SKM-1 treated with dmso at 0.1 percent for 144 hours (cell line): Measurements from ENCODE around the gene NELFB.
"Not testable (repeated sequence)": the region's sequence is repeated elsewhere in the genome, so short reads cannot be mapped to it uniquely, and the experiment has no call there.

Experiments
- DNase-seq: peaks from one replicate; lab custom pipeline; 2025; ENCODE audit not compliant: unreplicated experiment; lab: John Stamatoyannopoulos, UW

Gene NELFB

DNA sequence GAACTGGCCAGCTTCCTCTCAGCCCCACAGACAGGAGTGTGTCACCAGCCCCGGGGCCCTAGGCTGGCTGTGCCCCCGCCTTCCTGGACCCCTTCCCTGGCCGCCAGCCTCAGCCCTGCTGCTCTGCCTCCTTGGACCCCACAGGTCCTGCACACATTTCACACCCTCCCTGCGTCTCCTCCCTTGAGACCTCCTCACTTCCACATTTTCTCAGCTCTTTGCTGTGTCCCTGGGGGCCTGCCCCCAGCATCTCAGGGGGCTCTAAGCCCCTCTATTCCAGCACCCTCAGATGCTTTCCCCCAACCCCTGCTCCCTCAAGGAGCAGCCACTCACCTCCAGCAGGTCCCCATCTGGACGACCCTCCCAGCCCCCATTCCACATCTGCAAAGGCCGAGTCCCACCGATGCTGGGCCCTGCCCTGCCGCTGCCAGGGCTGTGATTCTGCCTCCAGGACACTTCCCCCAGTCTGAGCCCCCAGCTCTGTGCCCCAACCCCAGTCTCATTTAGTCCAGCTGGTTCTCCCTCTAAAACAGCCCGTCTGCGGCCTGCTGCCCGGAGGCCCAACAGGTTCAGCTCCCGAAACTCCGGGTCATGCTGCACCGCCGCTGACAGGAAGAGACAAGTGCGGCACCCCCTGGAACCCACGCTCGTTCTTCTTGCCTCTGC lies 20.2 kb upstream of the NELFB start:
- no peak for DNase-seq

DNA sequence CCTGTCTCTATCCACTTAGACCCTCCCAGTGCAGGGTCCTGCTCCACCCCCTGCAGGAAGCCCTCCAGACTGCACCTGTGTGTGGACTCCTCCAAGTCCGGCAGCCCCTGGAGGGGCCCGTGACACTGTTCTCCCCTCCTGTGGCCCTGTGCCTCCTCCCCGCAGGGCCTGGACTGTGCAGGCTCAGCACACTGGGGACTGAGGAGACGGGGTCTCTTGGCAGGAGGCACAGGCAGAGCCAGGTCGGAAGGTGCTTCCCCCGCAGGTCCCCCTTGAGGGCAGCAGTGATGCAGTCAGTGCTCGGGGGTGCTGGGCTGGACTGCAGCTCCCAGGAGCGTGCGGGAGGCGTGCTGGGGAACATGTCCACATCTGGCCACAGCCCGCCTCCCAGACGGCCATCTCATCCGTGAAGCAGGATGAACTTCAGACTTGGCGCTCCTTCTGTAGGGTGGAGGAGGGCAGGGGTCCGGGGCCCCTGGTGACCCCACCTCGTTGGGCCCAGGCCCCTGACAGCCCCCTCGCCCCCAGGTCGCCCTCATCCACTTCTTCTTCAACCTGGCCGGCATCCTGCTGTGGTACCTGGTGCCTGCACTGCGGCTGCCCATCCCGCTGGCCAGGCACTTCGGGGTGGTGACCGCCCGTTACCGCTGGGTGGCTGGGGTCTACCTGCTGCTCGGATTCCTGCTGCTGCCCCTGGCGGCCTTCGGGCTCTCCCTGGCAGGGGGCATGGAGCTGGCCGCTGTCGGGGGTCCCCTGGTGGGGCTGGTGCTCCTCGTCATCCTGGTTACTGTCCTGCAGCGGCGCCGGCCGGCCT lies 19.5 kb upstream of the NELFB start:
- DNase-seq, result no peak

DNA sequence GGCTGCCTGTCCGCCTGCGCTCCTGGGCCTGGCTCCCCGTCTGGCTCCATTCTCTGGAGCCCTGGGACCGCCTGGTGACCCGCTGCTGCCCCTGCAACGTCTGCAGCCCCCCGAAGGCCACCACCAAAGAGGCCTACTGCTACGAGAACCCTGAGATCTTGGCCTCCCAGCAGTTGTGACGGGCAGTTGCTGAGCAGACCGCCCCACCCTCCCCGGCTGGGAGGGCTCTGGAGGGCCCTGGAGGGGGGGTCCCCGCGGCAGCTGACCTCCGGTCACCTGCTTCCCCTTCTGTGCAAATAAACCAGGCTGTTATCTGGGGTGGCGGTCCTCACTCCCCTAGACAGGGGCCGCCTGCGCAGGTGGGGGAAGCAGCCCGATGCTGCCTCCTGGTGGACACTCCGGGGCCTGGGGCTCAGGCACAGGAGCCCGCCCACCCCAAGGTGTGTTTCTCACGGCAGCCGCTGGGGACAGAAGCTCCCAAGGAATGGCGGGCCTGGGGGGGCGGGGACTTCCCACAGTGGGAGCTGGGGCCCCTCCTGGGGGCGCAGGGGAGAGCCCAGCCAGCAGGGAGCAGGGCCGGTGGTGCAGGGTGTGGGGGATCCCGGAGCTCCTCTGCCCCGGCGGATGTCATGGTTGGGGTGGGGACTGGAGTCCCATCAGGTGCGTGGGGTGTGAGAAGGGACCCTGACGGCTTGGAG lies 18.7 kb upstream of the NELFB start:
- peak; percentile 77 for DNase-seq

DNA sequence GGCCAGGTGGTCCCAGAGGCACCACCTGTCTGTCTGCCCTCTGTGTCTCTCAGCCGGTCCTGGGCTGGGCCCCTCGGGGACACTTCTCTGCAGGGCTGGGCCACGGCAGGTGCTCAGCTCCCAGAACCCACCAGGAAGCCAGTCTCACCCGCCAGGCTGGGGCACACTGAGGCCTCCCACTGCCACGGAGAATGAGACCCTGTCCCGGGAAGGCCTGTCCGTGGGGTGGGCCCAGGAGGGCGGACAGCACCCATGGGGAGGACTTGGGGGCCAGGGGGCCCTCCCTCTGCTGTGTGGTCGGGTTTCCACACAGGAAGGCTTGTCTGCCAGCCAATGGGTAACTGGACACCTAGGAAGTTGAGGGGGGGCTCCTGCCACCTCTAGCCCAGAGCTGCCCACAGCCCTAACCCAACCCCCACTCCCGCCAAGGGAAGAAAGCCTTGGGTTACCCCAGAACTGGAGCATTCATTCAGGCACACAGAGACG lies 18.1 kb upstream of the NELFB start:
- no peak for DNase-seq

DNA sequence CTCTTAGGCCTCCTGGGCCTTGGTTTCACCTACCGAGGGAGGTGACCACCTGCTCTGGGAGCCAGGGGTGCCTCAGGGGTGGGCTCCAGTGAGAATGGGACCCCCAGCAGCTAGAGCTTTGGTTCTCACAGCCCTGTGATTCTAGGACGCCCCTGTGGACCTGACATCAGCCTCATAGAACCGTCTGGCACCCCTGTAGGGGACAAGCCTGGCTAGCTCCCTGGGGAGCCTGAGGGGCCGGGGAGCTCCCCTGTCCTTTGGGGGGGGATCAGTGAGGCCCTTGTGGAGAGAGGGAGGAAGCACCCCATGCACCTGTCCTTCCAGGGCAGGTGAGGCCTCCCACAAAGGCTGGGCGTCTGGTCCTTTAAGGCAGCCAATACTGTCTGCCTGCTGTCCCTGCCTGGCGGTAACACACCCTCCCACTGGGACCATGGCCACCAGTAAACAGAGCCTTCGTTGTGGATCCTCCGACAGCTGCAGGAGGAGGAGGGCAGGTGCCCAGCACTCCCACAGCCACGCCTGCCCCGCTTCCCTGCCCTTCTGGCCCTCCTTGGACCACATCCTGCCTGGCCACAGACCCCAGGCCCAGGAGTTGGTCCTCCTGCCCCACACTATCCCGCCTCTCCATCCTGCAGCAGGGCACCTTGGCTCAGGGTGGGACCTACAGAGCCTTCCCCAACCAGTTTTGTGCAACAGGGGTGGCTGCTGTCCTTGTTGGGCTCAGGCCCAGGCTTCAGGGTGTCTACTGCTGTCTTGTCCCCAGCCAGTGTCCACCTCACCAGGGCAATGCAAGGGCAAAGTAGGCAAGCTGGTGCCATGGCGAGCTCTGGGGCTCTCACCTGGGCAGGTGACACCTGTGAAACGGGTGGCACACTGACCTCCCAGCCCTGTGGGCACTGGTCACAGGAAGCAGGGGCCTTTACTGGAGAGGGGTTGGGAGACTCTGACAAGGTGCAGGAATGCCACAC lies 17.1 kb upstream of the NELFB start:
- no peak for DNase-seq

DNA sequence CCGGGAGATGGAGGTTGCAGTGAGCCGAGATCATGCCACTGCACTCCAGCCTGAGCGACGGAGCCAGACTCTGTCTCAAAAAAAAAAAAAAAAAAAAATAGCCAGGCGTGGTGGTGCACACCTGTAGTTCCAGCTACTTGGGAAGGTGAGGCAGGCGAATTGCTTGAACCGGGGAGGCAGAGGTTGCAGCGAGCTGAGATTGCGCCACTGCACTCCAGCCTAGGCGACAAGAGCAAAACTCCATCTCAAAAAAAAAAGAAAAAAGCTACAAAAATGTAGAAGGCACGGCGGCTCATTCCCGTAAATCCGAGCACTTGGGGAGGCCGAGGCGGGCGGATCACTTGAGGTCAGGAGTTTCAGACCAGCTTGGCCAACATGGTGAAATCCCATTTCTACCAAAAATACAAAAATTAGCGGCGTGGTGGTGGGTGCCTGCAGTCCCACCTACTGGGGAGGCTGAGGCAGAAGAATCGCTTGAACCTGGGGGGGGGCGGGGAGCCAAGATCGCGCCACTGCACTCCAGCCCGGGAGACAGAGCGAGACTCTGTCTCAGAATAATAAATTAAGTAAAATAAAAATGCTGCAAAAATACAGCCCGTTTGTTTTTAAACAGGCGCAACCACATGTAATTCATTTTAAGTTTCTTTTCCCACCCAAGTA lies 15.5 kb upstream of the NELFB start:
- not testable (repeated sequence) for DNase-seq

DNA sequence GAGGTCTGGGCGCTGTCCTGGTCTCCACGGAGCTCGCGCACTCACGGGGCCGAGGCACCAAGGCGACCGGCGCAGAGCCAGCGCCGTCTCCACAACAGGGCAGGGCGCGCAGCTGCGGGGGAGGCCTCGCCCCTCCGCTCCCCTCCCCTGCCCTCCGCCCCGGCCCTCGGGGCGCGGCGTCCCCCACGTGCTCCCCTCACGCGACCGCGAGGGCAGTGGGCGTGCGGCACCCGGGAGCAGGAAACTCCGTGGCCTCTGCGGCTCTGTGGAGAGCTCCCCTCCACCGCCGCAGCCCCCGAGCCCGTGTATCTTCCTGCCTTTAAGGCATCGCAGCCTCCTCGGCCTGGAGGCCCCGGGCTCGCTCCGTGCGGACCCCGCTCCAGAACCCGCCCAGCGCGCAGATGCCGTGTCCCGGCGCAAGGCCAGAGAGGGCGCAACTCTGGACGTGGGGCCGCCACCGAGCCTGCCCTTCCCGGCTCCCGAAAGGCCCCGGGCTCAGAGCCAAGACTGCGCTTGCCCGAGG lies 14.7 kb upstream of the NELFB start:
- peak; percentile 62 for DNase-seq

DNA sequence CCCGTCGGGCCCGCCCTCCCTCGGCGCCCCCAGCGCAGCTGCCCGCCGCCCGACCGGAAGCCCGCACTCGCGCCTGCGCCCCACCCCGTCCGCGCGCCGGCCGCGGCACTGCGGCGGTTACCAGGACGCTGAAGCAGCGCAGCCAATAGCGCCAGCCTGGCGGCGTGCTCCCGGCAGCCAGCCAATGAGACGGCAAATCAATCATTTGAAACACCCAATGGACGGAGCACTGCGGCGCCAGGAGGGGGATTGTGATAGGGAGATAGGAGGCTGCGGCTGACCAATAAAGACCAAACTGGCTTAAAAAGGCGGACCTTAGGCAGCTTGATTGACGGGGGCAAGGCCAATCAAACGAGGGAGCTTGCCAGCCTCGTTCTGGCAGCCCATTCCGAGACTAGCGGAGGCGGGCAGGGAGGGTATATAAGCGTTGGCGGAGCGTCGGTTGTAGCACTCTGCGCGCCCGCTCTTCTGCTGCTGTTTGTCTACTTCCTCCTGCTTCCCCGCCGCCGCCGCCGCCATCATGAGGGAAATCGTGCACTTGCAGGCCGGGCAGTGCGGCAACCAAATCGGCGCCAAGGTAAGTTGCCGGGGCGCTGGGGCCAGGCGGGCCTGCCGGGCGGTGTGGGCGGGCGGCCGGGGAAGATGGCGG lies 14.2 kb upstream of the NELFB start, which contains the start of gene TUBB4B:
TSS of gene TUBB4B (plus strand) at position 447 of the 649 bp plus-strand sequence. CDS start at position 521, 74 bp downstream.
- DNase-seq, result peak; percentile 99

DNA sequence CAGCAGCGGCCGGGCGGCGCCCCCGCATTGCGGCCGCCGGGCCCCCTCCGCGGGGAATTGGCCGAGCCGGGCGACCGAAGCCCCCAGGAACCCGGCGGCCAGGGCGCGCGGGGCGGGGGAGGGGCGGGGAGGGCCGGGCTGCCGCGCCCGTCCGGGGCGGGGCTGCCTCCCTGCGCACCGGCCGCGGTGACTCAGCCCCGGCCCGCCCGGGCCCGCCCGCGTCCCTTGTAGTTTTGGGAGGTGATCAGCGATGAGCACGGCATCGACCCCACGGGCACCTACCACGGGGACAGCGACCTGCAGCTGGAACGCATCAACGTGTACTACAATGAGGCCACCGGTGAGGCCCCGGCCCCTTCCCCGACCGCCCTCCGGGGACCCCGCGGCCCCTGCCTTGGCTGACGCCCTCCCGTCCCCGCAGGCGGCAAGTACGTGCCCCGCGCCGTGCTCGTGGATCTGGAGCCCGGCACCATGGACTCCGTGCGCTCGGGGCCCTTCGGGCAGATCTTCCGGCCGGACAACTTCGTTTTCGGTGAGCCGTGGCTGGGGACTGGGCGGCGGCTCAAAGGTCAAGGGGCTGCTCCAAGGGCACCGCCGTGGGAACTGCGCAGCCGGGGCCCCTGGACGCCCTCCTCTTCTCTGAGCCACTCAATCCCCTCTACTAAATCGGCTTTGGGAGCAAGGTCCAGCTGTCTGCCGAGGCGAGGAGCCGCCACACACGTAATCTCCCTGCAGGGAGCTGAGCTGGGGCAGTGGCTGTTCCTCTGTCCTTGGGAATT lies 13.4 kb upstream of the NELFB start:
- DNase-seq, result no peak

DNA sequence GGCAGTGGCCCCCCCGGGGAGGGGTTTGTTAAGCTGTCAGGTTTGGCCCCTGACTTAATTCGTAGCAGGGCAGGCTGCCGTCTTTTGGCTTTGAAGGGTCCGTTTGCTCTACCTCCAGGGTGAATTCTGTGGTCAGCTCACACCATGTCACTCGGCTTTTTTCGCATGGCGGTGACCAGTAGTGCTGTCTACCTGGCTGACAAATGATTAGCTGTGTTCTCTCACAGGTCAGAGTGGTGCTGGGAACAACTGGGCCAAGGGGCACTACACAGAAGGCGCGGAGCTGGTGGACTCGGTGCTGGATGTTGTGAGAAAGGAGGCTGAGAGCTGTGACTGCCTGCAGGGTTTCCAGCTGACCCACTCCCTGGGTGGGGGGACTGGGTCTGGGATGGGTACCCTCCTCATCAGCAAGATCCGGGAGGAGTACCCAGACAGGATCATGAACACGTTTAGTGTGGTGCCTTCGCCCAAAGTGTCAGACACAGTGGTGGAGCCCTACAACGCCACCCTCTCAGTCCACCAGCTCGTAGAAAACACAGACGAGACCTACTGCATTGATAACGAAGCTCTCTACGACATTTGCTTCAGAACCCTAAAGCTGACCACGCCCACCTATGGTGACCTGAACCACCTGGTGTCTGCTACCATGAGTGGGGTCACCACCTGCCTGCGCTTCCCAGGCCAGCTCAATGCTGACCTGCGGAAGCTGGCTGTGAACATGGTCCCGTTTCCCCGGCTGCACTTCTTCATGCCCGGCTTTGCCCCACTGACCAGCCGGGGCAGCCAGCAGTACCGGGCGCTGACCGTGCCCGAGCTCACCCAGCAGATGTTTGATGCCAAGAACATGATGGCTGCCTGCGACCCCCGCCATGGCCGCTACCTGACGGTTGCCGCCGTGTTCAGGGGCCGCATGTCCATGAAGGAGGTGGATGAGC lies 12.6 kb upstream of the NELFB start:
- DNase-seq, result no peak

DNA sequence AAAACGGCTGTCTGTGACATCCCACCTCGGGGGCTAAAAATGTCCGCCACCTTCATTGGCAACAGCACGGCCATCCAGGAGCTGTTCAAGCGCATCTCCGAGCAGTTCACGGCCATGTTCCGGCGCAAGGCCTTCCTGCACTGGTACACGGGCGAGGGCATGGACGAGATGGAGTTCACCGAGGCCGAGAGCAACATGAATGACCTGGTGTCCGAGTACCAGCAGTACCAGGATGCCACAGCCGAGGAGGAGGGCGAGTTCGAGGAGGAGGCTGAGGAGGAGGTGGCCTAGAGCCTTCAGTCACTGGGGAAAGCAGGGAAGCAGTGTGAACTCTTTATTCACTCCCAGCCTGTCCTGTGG lies 11.9 kb upstream of the NELFB start:
- not testable (repeated sequence) for DNase-seq

DNA sequence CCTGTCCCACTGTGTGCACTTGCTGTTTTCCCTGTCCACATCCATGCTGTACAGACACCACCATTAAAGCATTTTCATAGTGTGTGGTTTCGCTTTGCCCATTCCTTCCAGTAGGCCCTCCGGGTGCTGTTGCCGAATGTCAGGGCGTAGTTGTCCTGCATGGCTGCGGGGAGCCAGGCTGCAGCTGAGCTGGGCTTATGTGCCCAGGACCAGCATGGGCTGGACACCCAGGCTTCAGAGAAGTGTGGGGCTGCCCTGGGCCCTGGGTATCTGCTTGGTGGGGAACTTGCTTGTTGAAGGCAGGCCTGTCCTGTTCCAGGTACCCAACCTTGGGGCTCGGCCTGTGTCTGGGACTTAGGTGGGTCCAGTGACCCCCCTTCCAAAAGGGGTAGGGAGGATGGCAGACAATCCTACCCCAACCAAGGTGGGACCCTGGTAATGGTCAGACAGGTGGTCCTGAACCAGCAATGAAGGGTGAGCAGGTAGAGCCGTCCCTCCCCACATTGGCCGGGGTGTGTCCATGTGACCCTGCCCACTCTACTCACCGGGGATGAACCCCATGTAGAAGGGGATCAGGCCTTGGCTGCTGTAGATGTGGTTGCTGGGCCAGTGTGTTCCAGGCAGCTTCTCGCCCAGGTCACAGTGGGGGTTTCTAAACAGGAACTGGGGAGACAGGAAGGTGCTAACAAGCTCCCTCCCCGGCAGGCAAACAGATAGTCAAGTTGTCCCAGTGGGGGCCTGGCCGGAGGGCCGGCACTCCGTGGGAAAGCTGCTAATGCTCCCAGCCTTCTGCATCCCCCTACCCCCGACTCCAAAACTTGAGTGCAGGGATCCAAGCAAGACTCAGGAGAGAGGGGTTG lies 11.3 kb upstream of the NELFB start:
- no peak for DNase-seq

DNA sequence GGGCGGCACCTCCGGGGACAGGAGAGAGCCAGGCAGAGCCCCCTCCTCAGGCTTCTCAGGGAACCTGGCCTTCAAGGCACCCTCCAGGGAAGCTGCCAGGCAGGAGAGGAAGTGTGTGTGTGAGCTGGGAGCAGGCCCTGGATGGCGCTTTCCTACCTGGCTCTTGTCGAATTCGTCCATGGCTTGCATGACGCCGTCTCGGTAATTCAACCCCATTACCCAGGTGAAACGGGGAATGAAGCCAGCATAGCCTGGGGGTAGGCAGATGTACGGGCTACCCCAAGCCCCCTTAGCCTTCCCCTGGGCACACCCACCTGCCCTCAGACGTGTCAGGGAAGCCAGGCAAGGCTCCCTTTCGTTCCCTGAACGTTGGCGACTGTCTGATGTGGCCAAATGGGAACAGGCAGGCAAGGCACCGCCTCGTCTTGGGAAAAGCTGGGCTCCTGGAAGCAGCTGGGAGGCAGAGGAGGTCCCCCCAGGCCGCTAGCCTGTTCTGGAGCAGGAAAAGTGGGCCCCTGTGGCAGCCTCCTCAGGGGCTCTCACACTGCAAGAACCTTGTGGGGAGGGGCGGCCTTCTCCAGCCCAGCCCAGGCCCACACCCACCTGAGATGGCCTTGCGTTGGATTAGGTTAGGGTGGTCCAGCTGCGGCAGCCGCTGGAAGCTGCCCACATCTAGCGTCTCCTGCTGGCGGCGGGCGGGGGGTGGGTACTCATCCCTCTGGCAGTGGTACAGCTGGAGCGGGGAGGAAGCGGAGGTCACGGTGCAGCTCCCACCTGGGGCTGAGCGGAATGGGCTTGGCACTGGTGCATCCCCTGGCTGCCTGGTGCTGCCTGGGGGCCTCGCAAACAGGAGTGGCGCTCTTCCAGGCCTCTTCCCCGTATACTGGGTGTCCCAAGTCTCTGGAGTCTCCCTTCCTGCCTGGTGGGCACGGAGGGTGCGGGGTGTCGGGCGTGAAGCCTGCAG lies 10.4 kb upstream of the NELFB start:
- DNase-seq, result no peak

DNA sequence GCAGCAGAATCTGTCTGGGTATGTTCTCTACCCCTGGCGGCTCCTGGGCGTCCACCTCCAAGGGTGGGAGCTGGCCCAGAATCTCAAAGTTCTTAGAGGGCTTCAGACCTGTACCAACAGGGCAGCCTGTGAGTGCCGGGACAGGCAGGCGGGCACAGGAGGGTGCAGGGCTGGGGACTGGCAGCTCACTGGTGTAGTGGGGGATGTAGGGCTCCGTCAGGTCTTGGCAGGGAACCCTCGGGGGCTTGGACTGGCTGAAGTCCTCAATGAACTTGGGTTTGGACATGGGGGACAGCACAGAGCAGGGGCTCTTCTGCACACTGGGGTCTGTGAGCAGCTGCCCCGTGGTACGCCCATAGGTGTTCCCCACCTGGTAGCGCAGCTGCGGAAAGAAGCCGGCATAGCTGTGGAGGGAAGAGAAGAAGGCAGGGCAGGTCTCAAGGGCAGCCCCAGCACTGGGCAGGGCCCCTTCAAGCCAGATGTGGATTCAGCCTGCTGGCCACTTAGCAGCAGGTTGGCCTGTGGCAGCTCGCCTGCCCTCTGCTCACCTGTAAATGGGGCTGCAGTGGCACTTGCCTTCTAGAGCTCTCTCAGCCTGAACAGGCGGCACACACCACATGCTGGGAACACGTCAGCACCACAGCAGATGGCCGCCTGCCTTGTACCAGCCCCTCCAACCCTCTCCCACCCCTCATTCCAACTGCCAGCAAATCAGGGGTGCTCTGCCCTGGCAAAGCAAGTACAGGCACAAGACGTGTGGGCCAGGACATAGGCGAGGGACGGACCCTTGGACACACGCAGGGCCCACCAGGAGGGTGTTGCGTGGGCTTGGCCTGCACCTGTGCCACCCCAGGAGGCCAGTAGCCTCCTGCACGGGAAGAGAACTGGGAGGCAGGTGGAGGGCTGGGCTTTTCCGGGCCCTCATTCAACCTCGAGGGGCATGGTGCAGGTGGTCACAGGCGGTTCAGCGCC lies 9.4 kb upstream of the NELFB start:
- DNase-seq, result no peak
